Endothelial cell of umbilical vein (primary cell): Measurements from ENCODE around the gene TRIM45. TPM values are rescaled to one million over a fixed set of nuclear protein-coding genes. Genes with fewer than 3 reads are reported as not detected.

Source experiments
- BruUV-seq: library from RNA; stranded (reverse); fragments of 400-500 nt; replicated peaks from 2 replicates; lab custom pipeline; 2021; lab: Mats Ljungman, UMichigan
- CTCF ChIA-PET: fragments of 300-600, 350-600 bp; sonication (Branson Sonifier 250); formaldehyde crosslinking; loops from one replicate; lab custom pipeline; 2021; ENCODE audit warnings: antibody characterized with exemption, inconsistent platforms; lab: Charles Lee
- POLR2A ChIA-PET: fragments of 300-600, 350-600 bp; sonication (Branson Sonifier 250); formaldehyde crosslinking; loops from one replicate; lab custom pipeline; 2021; ENCODE audit warnings: antibody characterized with exemption, inconsistent platforms; lab: Charles Lee
- DNase-seq: peaks from one replicate; pipeline ENCODE4 v3.0.0-alpha.2; 2011; ENCODE audit warnings: low read depth, low spot score
- FAIRE-seq: peaks from 2 replicates; lab custom pipeline; 2011; peaks lifted over from hg19 to GRCh38; lab: Jason Lieb, UNC
- H2AFZ ChIP-seq: 2 replicates; pipeline ENCODE4 v1.6.0; 2012; ENCODE audit warnings: low read depth, low read length, control low read depth, inconsistent platforms
- H3K27ac ChIP-seq: 2 replicates; pipeline ENCODE4 v1.5.1; 2011; ENCODE audit warnings: low read depth, mild to moderate bottlenecking, control low read depth, low read length, moderate library complexity; ENCODE audit not compliant: insufficient read depth
- H3K27me3 ChIP-seq, 2 experiments: 2 replicates each; pipeline versions ENCODE4 v1.6.0 to v1.6.1; 2011; ENCODE audit warnings: low read length in 2 of 2, mixed read lengths in 1 of 2; ENCODE audit not compliant: control insufficient read depth in 2 of 2, insufficient read depth in 2 of 2
- H3K36me3 ChIP-seq, 2 experiments: 2 replicates in 1 of 2; 3 replicates in 1 of 2; pipeline ENCODE4 v1.5.1; 2011; ENCODE audit warnings: low read length in 2 of 2, mild to moderate bottlenecking in 1 of 2, moderate library complexity in 1 of 2; ENCODE audit not compliant: control insufficient read depth in 2 of 2, insufficient read depth in 2 of 2; ENCODE audit errors: extremely low read depth in 1 of 2
- H3K4me1 ChIP-seq: 3 replicates; pipeline ENCODE4 v1.5.1; 2011; ENCODE audit warnings: mild to moderate bottlenecking, low read length; ENCODE audit not compliant: control insufficient read depth, insufficient read depth; ENCODE audit errors: extremely low read depth
- H3K4me2 ChIP-seq: 2 replicates; pipeline ENCODE4 v1.6.1; 2011; ENCODE audit warnings: low read length, control low read depth, mixed read lengths; ENCODE audit not compliant: insufficient read depth
- H3K4me3 ChIP-seq, 3 experiments: fragments of 200-600 bp in 1 of 3; sonication (generic), shearing (Covaris generic) in 1 of 3; replicated peaks in 1 of 3; 2 replicates each; pipeline ENCODE4 v1.5.1; 2011 to 2016; ENCODE audit warnings: control low read depth in 3 of 3, low read length in 3 of 3, mild to moderate bottlenecking in 2 of 3, inconsistent platforms in 1 of 3, low read depth in 1 of 3, moderate library complexity in 1 of 3; ENCODE audit not compliant: insufficient read depth in 1 of 3
- H3K79me2 ChIP-seq: 2 replicates; pipeline ENCODE4 v1.6.0; 2012; ENCODE audit warnings: low read length, inconsistent platforms; ENCODE audit not compliant: control insufficient read depth, insufficient read depth
- H3K9ac ChIP-seq: replicated peaks from 2 replicates; pipeline ENCODE3; 2011; ENCODE audit warnings: low read length, control low read depth; ENCODE audit not compliant: insufficient read depth; ENCODE audit errors: extremely low read depth
- H3K9me1 ChIP-seq: replicated peaks from 3 replicates; pipeline ENCODE4 v1.6.0; 2011; ENCODE audit warnings: mild to moderate bottlenecking, low read length; ENCODE audit not compliant: control insufficient read depth, insufficient read depth; ENCODE audit errors: extremely low read depth
- H3K9me3 ChIP-seq: replicated peaks from 2 replicates; pipeline ENCODE4 v1.5.1; 2012; ENCODE audit warnings: low read length, inconsistent platforms; ENCODE audit not compliant: control insufficient read depth, insufficient read depth
- H4K20me1 ChIP-seq: replicated peaks from 2 replicates; pipeline ENCODE3; 2011; ENCODE audit warnings: mild to moderate bottlenecking, low read length; ENCODE audit not compliant: control insufficient read depth, insufficient read depth; ENCODE audit errors: extremely low read depth
- CTCF ChIP-seq, 2 donors: IDR thresholded peaks; 1 replicate in 1 of 2; 2 replicates in 1 of 2; pipeline ENCODE4 v1.5.1; 2011; ENCODE audit warnings: low read length in 2 of 2, mild to moderate bottlenecking in 2 of 2, moderate library complexity in 2 of 2, control low read depth in 1 of 2, inconsistent platforms in 1 of 2, low read depth in 1 of 2; ENCODE audit not compliant: insufficient read depth in 1 of 2; ENCODE audit errors: extremely low read depth in 1 of 2
- EZH2 ChIP-seq: IDR thresholded peaks from 2 replicates; pipeline ENCODE4 v1.6.1; 2012; ENCODE audit warnings: borderline replicate concordance, low read depth, mild to moderate bottlenecking, moderate library complexity, low read length, inconsistent platforms; ENCODE audit not compliant: severe bottlenecking
- FOS ChIP-seq: IDR thresholded peaks from 2 replicates; pipeline ENCODE4 v1.6.1; 2011; ENCODE audit warnings: mild to moderate bottlenecking, low read length, moderate library complexity, borderline replicate concordance; ENCODE audit not compliant: insufficient read depth
- GATA2 ChIP-seq: IDR thresholded peaks from 2 replicates; pipeline ENCODE4 v1.7.0; 2011; ENCODE audit warnings: low read depth, mild to moderate bottlenecking, moderate library complexity, mixed read lengths, low read length; ENCODE audit not compliant: insufficient read length, insufficient read depth
- JUN ChIP-seq: IDR thresholded peaks from 2 replicates; pipeline ENCODE4 v1.6.1; 2011; ENCODE audit warnings: borderline replicate concordance, low read depth; ENCODE audit not compliant: insufficient read length, insufficient read depth
- MYC ChIP-seq: IDR thresholded peaks from one replicate; pipeline ENCODE4 v1.6.1; 2011; ENCODE audit warnings: mild to moderate bottlenecking, low read depth, low read length
- POLR2A ChIP-seq: IDR thresholded peaks from 2 replicates; pipeline ENCODE4 v1.6.1; 2012; ENCODE audit warnings: low read depth, mild to moderate bottlenecking, control low read depth, low read length
- POLR2AphosphoS5 ChIP-seq: IDR thresholded peaks from 2 replicates; pipeline ENCODE4 v1.6.1; 2012; ENCODE audit warnings: low read depth, mild to moderate bottlenecking, control low read depth, low read length, moderate library complexity; ENCODE audit not compliant: insufficient read depth
- dilution Hi-C: fragments of 300-500 bp; cut with MboI; formaldehyde crosslinking; loops from one replicate; pipeline ENCODE4 v1.15.0; 2019; ENCODE audit warnings: low sequenced_read_pairs; ENCODE audit not compliant: extremely low pct_ligation_motif_present
- intact Hi-C: fragments of 100-400 bp; cut with micrococcal nuclease; formaldehyde crosslinking; loops from one replicate; pipeline ENCODE4 v1.10.0; 2022
- polyA plus RNA-seq, 4 experiments: library from polyadenylated mRNA; depleted of rRNA in 3 of 4; stranded (reverse) in 3 of 4; unstranded in 1 of 4; fragments of >200 nt; gene quantifications; 2 replicates each; pipeline versions ENCODE4 v1.2.1 to v1.2.3, GENCODE V29; 2011 to 2012; ENCODE audit warnings: missing spikeins in 1 of 4
- total RNA-seq: library from RNA; stranded (reverse); gene quantifications from 2 replicates; pipeline ENCODE4 v1.2.3, GENCODE V29; 2021
- TF ChIP-seq, protein P1 (sequence below): IDR thresholded peaks from 2 replicates; pipeline ENCODE4 v1.6.1; 2011; ENCODE audit not compliant: insufficient read depth, insufficient read length

Gene TRIM45
- total and polyA plus RNA-seq, 2 donors (not counting 3 experiments of a cell fraction or from before 2014, with no cell fraction given), result 2.9 to 3.1 TPM

GRCh38 chr1:117098287-117098890, 23.2 kb downstream of the TRIM45 start:
- no peak for TF ChIP-seq MYC
- H3K4me2 ChIP-seq, result no peak overlapping the region
- H3K4me1 ChIP-seq, result peaks cover 24% of the 10 kb centered on the region
- dilution Hi-C loops (no loop called here), intact Hi-C loops (no loop called here)
- FAIRE-seq (no peak), DNase-seq (peak; percentile 73)
- no peaks in the 10 kb centered on the region for H3K27me3 ChIP-seq
- no peak overlapping the region for H3K4me3 ChIP-seq
- peaks cover 0 to 10% of the 10 kb centered on the region in 2 experiments for H3K36me3 ChIP-seq
- H3K9me3 ChIP-seq, result no peaks in the 10 kb centered on the region
- no peaks in the 10 kb centered on the region for H3K9me1 ChIP-seq
- H3K27ac ChIP-seq, result peak overlapping the region; percentile 24
- no peaks in the 10 kb centered on the region for H3K79me2 ChIP-seq
- H2AFZ ChIP-seq, result no peak overlapping the region
- CTCF ChIA-PET, result interaction anchor here (0.9 to 1.7 kb wide), 6 partner anchors 21 to 524 kb away, joined by 3 to 6 read pairs (median 4); no protein-coding TSS in a partner anchor
- BruUV-seq, result no TSS peak
- H4K20me1 ChIP-seq, result no peaks in the 10 kb centered on the region
- POLR2A ChIA-PET, result no interaction called here
- no peak overlapping the region for H3K9ac ChIP-seq

DNA sequence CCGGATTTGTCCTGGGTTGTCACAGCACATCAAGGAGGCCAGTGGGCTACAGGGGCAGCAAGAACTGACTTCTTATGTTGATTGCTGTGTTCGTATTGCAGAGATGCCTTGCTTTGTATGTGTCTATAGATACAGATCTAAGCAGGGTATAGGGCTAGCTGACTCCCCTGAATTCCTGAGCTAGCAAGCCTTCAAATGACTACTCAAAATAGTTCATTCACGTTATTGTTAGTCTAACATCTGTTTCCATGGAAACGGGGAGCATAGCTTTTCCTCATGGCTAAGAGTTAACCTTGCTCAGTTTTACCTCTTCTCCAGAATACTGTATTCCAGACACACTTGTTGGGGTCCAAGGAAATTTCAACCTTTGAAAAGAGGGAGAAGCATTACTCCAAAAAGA, 24.1 kb downstream of the TRIM45 start:
- peaks cover 0 to 13% of the 10 kb centered on the region in 2 experiments for H3K36me3 ChIP-seq
- no peaks in the 10 kb centered on the region for H3K9me1 ChIP-seq
- no peaks in the 10 kb centered on the region for H3K79me2 ChIP-seq
- peak overlapping the region; percentile 35 for H3K4me2 ChIP-seq
- H3K4me1 ChIP-seq, result peaks cover 33% of the 10 kb centered on the region
- H3K27ac ChIP-seq, result peak overlapping the region; percentile 64
- DNase-seq (no peak), FAIRE-seq (no peak)
- no peaks in the 10 kb centered on the region for H4K20me1 ChIP-seq
- no peaks in the 10 kb centered on the region for H3K27me3 ChIP-seq
- H2AFZ ChIP-seq, result no peak overlapping the region
- BruUV-seq, result no TSS peak
- dilution Hi-C loops (no loop called here), intact Hi-C loops (no loop called here)
- ChIA-PET CTCF (interaction anchor here (1.5 to 5.4 kb wide), 4 partner anchors 25 to 31 kb away, joined by 5 to 42 read pairs (median 6); no protein-coding TSS in a partner anchor), POLR2A (no interaction called here)
- no peaks in the 10 kb centered on the region for H3K9me3 ChIP-seq
- TF ChIP-seq EZH2 (no peak), MYC (no peak), JUN (no peak), GATA2 (no peak), CTCF (IDR thresholded peaks at IDR 0.05; ENCODE audit: extremely low read depth in 1 of 2, insufficient read depth in 1 of 2, low read depth in 1 of 2, low read length in 2 of 2) (no peak), FOS (no peak), POLR2AphosphoS5 (no peak), POLR2A (no peak)
- TF ChIP-seq, protein P1, sequence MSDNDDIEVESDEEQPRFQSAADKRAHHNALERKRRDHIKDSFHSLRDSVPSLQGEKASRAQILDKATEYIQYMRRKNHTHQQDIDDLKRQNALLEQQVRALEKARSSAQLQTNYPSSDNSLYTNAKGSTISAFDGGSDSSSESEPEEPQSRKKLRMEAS, result no peak
- H3K4me3 ChIP-seq, result no peak overlapping the region
- no peak overlapping the region for H3K9ac ChIP-seq
